NCI-H1436 treated with DMSO at 0.1 percent for 48 hours (cell line): ENCODE measurements around the gene TBC1D1.

ENCODE experiments used
- DNase-seq: peaks from one replicate; lab custom pipeline; 2025; lab: John Stamatoyannopoulos, UW

TBC1D1 gene

GRCh38 chr4:38106311-38106710, 215.4 kb downstream of the TBC1D1 start:
- no peak for DNase-seq

- no peak for DNase-seq
Measured at GRCh38 chr4:38106886-38107514, 216.1 kb downstream of the TBC1D1 start.

GRCh38 chr4:38107818-38108217, 216.9 kb downstream of the TBC1D1 start:
- DNase-seq, result no peak

- no peak for DNase-seq
Measured at GRCh38 chr4:38109370-38109769, 218.5 kb downstream of the TBC1D1 start.

- DNase-seq, result no peak
Measured at GRCh38 chr4:38109896-38110295, 219.0 kb downstream of the TBC1D1 start.

GRCh38 chr4:38111024-38111423, 220.1 kb downstream of the TBC1D1 start:
- no peak for DNase-seq

GRCh38 chr4:38111717-38112116, 220.8 kb downstream of the TBC1D1 start:
- DNase-seq, result no peak

GRCh38 chr4:38113132-38113531, 222.2 kb downstream of the TBC1D1 start:
- DNase-seq, result no peak

- no peak for DNase-seq
Measured at GRCh38 chr4:38113551-38113950, 222.7 kb downstream of the TBC1D1 start.

- no peak for DNase-seq
Measured at GRCh38 chr4:38114386-38115150, 223.7 kb downstream of the TBC1D1 start.

- DNase-seq, result no peak
Measured at GRCh38 chr4:38115601-38116000, 224.7 kb downstream of the TBC1D1 start.

GRCh38 chr4:38117591-38117990, 226.7 kb downstream of the TBC1D1 start:
- no peak for DNase-seq

GRCh38 chr4:38119668-38120385, 228.9 kb downstream of the TBC1D1 start:
- no peak for DNase-seq

- no peak for DNase-seq
Measured at GRCh38 chr4:38120772-38121171, 229.9 kb downstream of the TBC1D1 start.

GRCh38 chr4:38122060-38122459, 231.2 kb downstream of the TBC1D1 start:
- no peak for DNase-seq

GRCh38 chr4:38123555-38123954, 232.7 kb downstream of the TBC1D1 start:
- no peak for DNase-seq

GRCh38 chr4:38124961-38125360, 234.1 kb downstream of the TBC1D1 start:
- DNase-seq, result no peak

- no peak for DNase-seq
Measured at GRCh38 chr4:38125816-38126215, 234.9 kb downstream of the TBC1D1 start.

- no peak for DNase-seq
Measured at GRCh38 chr4:38128478-38129459, 237.9 kb downstream of the TBC1D1 start.

- no peak for DNase-seq
Measured at GRCh38 chr4:38129460-38130227, 238.8 kb downstream of the TBC1D1 start.

- no peak for DNase-seq
Measured at GRCh38 chr4:38130884-38131283, 240.0 kb downstream of the TBC1D1 start.
